Endothelial cell of umbilical vein (primary cell): ENCODE measurements around the gene MOCS2. TPM values are rescaled to one million over a fixed set of nuclear protein-coding genes. Genes with fewer than 3 reads are reported as not detected.

ENCODE experiments used
- BruUV-seq: library from RNA; stranded (reverse); fragments of 400-500 nt; replicated peaks from 2 replicates; lab custom pipeline; 2021; lab: Mats Ljungman, UMichigan
- CTCF ChIA-PET: fragments of 300-600, 350-600 bp; sonication (Branson Sonifier 250); formaldehyde crosslinking; loops from one replicate; lab custom pipeline; 2021; ENCODE audit warnings: antibody characterized with exemption, inconsistent platforms; lab: Charles Lee
- POLR2A ChIA-PET: fragments of 300-600, 350-600 bp; sonication (Branson Sonifier 250); formaldehyde crosslinking; loops from one replicate; lab custom pipeline; 2021; ENCODE audit warnings: antibody characterized with exemption, inconsistent platforms; lab: Charles Lee
- DNase-seq: peaks from one replicate; pipeline ENCODE4 v3.0.0-alpha.2; 2011; ENCODE audit warnings: low read depth, low spot score
- FAIRE-seq: peaks from 2 replicates; lab custom pipeline; 2011; peaks lifted over from hg19 to GRCh38; lab: Jason Lieb, UNC
- H2AFZ ChIP-seq: 2 replicates; pipeline ENCODE4 v1.6.0; 2012; ENCODE audit warnings: low read depth, low read length, control low read depth, inconsistent platforms
- H3K27ac ChIP-seq: 2 replicates; pipeline ENCODE4 v1.5.1; 2011; ENCODE audit warnings: low read depth, mild to moderate bottlenecking, control low read depth, low read length, moderate library complexity; ENCODE audit not compliant: insufficient read depth
- H3K27me3 ChIP-seq, 2 experiments: 2 replicates each; pipeline versions ENCODE4 v1.6.0 to v1.6.1; 2011; ENCODE audit warnings: low read length in 2 of 2, mixed read lengths in 1 of 2; ENCODE audit not compliant: control insufficient read depth in 2 of 2, insufficient read depth in 2 of 2
- H3K36me3 ChIP-seq, 2 experiments: 2 replicates in 1 of 2; 3 replicates in 1 of 2; pipeline ENCODE4 v1.5.1; 2011; ENCODE audit warnings: low read length in 2 of 2, mild to moderate bottlenecking in 1 of 2, moderate library complexity in 1 of 2; ENCODE audit not compliant: control insufficient read depth in 2 of 2, insufficient read depth in 2 of 2; ENCODE audit errors: extremely low read depth in 1 of 2
- H3K4me1 ChIP-seq: 3 replicates; pipeline ENCODE4 v1.5.1; 2011; ENCODE audit warnings: mild to moderate bottlenecking, low read length; ENCODE audit not compliant: control insufficient read depth, insufficient read depth; ENCODE audit errors: extremely low read depth
- H3K4me2 ChIP-seq: 2 replicates; pipeline ENCODE4 v1.6.1; 2011; ENCODE audit warnings: low read length, control low read depth, mixed read lengths; ENCODE audit not compliant: insufficient read depth
- H3K4me3 ChIP-seq, 3 experiments: fragments of 200-600 bp in 1 of 3; sonication (generic), shearing (Covaris generic) in 1 of 3; replicated peaks in 1 of 3; 2 replicates each; pipeline ENCODE4 v1.5.1; 2011 to 2016; ENCODE audit warnings: control low read depth in 3 of 3, low read length in 3 of 3, mild to moderate bottlenecking in 2 of 3, inconsistent platforms in 1 of 3, low read depth in 1 of 3, moderate library complexity in 1 of 3; ENCODE audit not compliant: insufficient read depth in 1 of 3
- H3K79me2 ChIP-seq: 2 replicates; pipeline ENCODE4 v1.6.0; 2012; ENCODE audit warnings: low read length, inconsistent platforms; ENCODE audit not compliant: control insufficient read depth, insufficient read depth
- H3K9ac ChIP-seq: replicated peaks from 2 replicates; pipeline ENCODE3; 2011; ENCODE audit warnings: low read length, control low read depth; ENCODE audit not compliant: insufficient read depth; ENCODE audit errors: extremely low read depth
- H3K9me1 ChIP-seq: replicated peaks from 3 replicates; pipeline ENCODE4 v1.6.0; 2011; ENCODE audit warnings: mild to moderate bottlenecking, low read length; ENCODE audit not compliant: control insufficient read depth, insufficient read depth; ENCODE audit errors: extremely low read depth
- H3K9me3 ChIP-seq: replicated peaks from 2 replicates; pipeline ENCODE4 v1.5.1; 2012; ENCODE audit warnings: low read length, inconsistent platforms; ENCODE audit not compliant: control insufficient read depth, insufficient read depth
- H4K20me1 ChIP-seq: replicated peaks from 2 replicates; pipeline ENCODE3; 2011; ENCODE audit warnings: mild to moderate bottlenecking, low read length; ENCODE audit not compliant: control insufficient read depth, insufficient read depth; ENCODE audit errors: extremely low read depth
- CTCF ChIP-seq, 2 donors: IDR thresholded peaks; 1 replicate in 1 of 2; 2 replicates in 1 of 2; pipeline ENCODE4 v1.5.1; 2011; ENCODE audit warnings: low read length in 2 of 2, mild to moderate bottlenecking in 2 of 2, moderate library complexity in 2 of 2, control low read depth in 1 of 2, inconsistent platforms in 1 of 2, low read depth in 1 of 2; ENCODE audit not compliant: insufficient read depth in 1 of 2; ENCODE audit errors: extremely low read depth in 1 of 2
- EZH2 ChIP-seq: IDR thresholded peaks from 2 replicates; pipeline ENCODE4 v1.6.1; 2012; ENCODE audit warnings: borderline replicate concordance, low read depth, mild to moderate bottlenecking, moderate library complexity, low read length, inconsistent platforms; ENCODE audit not compliant: severe bottlenecking
- FOS ChIP-seq: IDR thresholded peaks from 2 replicates; pipeline ENCODE4 v1.6.1; 2011; ENCODE audit warnings: mild to moderate bottlenecking, low read length, moderate library complexity, borderline replicate concordance; ENCODE audit not compliant: insufficient read depth
- GATA2 ChIP-seq: IDR thresholded peaks from 2 replicates; pipeline ENCODE4 v1.7.0; 2011; ENCODE audit warnings: low read depth, mild to moderate bottlenecking, moderate library complexity, mixed read lengths, low read length; ENCODE audit not compliant: insufficient read length, insufficient read depth
- JUN ChIP-seq: IDR thresholded peaks from 2 replicates; pipeline ENCODE4 v1.6.1; 2011; ENCODE audit warnings: borderline replicate concordance, low read depth; ENCODE audit not compliant: insufficient read length, insufficient read depth
- MYC ChIP-seq: IDR thresholded peaks from one replicate; pipeline ENCODE4 v1.6.1; 2011; ENCODE audit warnings: mild to moderate bottlenecking, low read depth, low read length
- POLR2A ChIP-seq: IDR thresholded peaks from 2 replicates; pipeline ENCODE4 v1.6.1; 2012; ENCODE audit warnings: low read depth, mild to moderate bottlenecking, control low read depth, low read length
- dilution Hi-C: fragments of 300-500 bp; cut with MboI; formaldehyde crosslinking; loops from one replicate; pipeline ENCODE4 v1.15.0; 2019; ENCODE audit warnings: low sequenced_read_pairs; ENCODE audit not compliant: extremely low pct_ligation_motif_present
- intact Hi-C: fragments of 100-400 bp; cut with micrococcal nuclease; formaldehyde crosslinking; loops from one replicate; pipeline ENCODE4 v1.10.0; 2022
- polyA plus RNA-seq, 4 experiments: library from polyadenylated mRNA; depleted of rRNA in 3 of 4; stranded (reverse) in 3 of 4; unstranded in 1 of 4; fragments of >200 nt; gene quantifications; 2 replicates each; pipeline versions ENCODE4 v1.2.1 to v1.2.3, GENCODE V29; 2011 to 2012; ENCODE audit warnings: missing spikeins in 1 of 4
- total RNA-seq: library from RNA; stranded (reverse); gene quantifications from 2 replicates; pipeline ENCODE4 v1.2.3, GENCODE V29; 2021
- TF ChIP-seq, protein P1 (sequence below): IDR thresholded peaks from 2 replicates; pipeline ENCODE4 v1.6.1; 2011; ENCODE audit not compliant: insufficient read depth, insufficient read length

MOCS2 gene
- total and polyA plus RNA-seq, 2 donors (not counting 3 experiments of a cell fraction or from before 2014, with no cell fraction given), result 14.3 to 31.5 TPM

GRCh38 chr5:53068291-53068836, 41.2 kb downstream of the MOCS2 start:
- TF ChIP-seq MYC, result no peak
- TF ChIP-seq GATA2, result no peak
- no peak for TF ChIP-seq FOS
- TF ChIP-seq, protein P1, sequence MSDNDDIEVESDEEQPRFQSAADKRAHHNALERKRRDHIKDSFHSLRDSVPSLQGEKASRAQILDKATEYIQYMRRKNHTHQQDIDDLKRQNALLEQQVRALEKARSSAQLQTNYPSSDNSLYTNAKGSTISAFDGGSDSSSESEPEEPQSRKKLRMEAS, result no peak
- no peak for TF ChIP-seq CTCF (IDR thresholded peaks at IDR 0.05; ENCODE audit: extremely low read depth in 1 of 2, insufficient read depth in 1 of 2, low read depth in 1 of 2, low read length in 2 of 2)
- no peak for TF ChIP-seq JUN
- TF ChIP-seq POLR2A, result no peak
- TF ChIP-seq EZH2, result no peak
- Histone ChIP-seq H3K4me3 (no peak overlapping the region), H2AFZ (no peak overlapping the region), H3K9me1 (no peaks in the 10 kb centered on the region), H3K27me3 (no peaks in the 10 kb centered on the region), H3K79me2 (no peaks in the 10 kb centered on the region), H3K9me3 (no peaks in the 10 kb centered on the region), H3K9ac (no peak overlapping the region), H4K20me1 (no peaks in the 10 kb centered on the region), H3K27ac (no peak overlapping the region), H3K4me1 (peaks cover 23% of the 10 kb centered on the region), H3K36me3 (peaks cover 6 to 28% of the 10 kb centered on the region in 2 experiments), H3K4me2 (no peak overlapping the region)
- no TSS peak for BruUV-seq
- FAIRE-seq (no peak), DNase-seq (no peak)
- POLR2A ChIA-PET, result no interaction called here
- intact Hi-C loops (no loop called here), dilution Hi-C loops (no loop called here)
- CTCF ChIA-PET, result interaction anchor here (1.4 to 4.8 kb wide), 5 partner anchors 11 to 125 kb away, joined by 5 to 50 read pairs (median 15); partner anchors contain the start of gene ITGA2
